Ishikawa (cell line): ENCODE results near the gene PFKP.

Experiments used
- CEBPB ChIP-seq: IDR thresholded peaks from 2 replicates; pipeline ENCODE4 v1.6.1; 2012
- CREB1 ChIP-seq: IDR thresholded peaks from 2 replicates; pipeline ENCODE4 v1.6.1; 2012; ENCODE audit warnings: low read depth
- EGR1 ChIP-seq: IDR thresholded peaks from 2 replicates; pipeline ENCODE4 v1.6.1; 2012
- EP300 ChIP-seq: IDR thresholded peaks from 2 replicates; pipeline ENCODE4 v1.6.1; 2012; ENCODE audit warnings: borderline replicate concordance
- FOXM1 ChIP-seq: IDR thresholded peaks from 2 replicates; pipeline ENCODE4 v1.6.1; 2012; ENCODE audit warnings: low read depth, borderline replicate concordance
- MAX ChIP-seq: IDR thresholded peaks from 2 replicates; pipeline ENCODE4 v1.6.1; 2012
- NFIC ChIP-seq: IDR thresholded peaks from 2 replicates; pipeline ENCODE4 v1.6.1; 2012
- RAD21 ChIP-seq: IDR thresholded peaks from 2 replicates; pipeline ENCODE4 v1.6.1; 2012; ENCODE audit warnings: low read depth
- REST ChIP-seq: IDR thresholded peaks from 2 replicates; pipeline ENCODE4 v1.6.1; 2012; ENCODE audit warnings: low read depth, mild to moderate bottlenecking
- TAF1 ChIP-seq: IDR thresholded peaks from 2 replicates; pipeline ENCODE4 v1.6.1; 2012; ENCODE audit warnings: low read depth, mild to moderate bottlenecking
- TEAD4 ChIP-seq: IDR thresholded peaks from 2 replicates; pipeline ENCODE4 v1.6.1; 2012
- USF1 ChIP-seq: IDR thresholded peaks from 2 replicates; pipeline ENCODE4 v1.6.1; 2012
- YY1 ChIP-seq: IDR thresholded peaks from 2 replicates; pipeline ENCODE4 v1.6.1; 2012; ENCODE audit warnings: low read depth
- ZBTB7A ChIP-seq: IDR thresholded peaks from 2 replicates; pipeline ENCODE4 v1.6.1; 2012; ENCODE audit warnings: low read depth

GRCh38 chr10:3122486-3123205 lies 55.3 kb downstream of the PFKP start:
- TF ChIP-seq RAD21 (no peak), FOXM1 (no peak), YY1 (no peak), CREB1 (no peak), TEAD4 (no peak), CEBPB (no peak), REST (no peak), TAF1 (no peak), EP300 (no peak), EGR1 (no peak), MAX (no peak), USF1 (no peak), ZBTB7A (no peak), NFIC (no peak)
